GM13976 (cell line): ENCODE results near the gene RET.

Source experiments
- DNase-seq: peaks from one replicate; pipeline ENCODE4 v3.0.0; 2012; ENCODE audit warnings: low spot score
- CTCF ChIP-seq: IDR thresholded peaks from 2 replicates; pipeline ENCODE4 v1.5.1; 2012; ENCODE audit warnings: borderline replicate concordance, mild to moderate bottlenecking; ENCODE audit not compliant: insufficient read depth; ENCODE audit errors: extremely low read depth, missing control alignments, control extremely low read depth
- in situ Hi-C: fragments of 300-500 bp; cut with MboI; formaldehyde crosslinking; loops from one replicate; pipeline ENCODE4 v1.12.0; 2022; ENCODE audit warnings: low sequenced_read_pairs, mixed read lengths, inconsistent platforms; ENCODE audit not compliant: unreplicated experiment

The RET gene

GRCh38 chr10:43100366-43100765, 23.5 kb downstream of the RET start:
- in situ Hi-C loops: no loop called here
- no peak for DNase-seq

GRCh38 chr10:43102063-43102828, 25.4 kb downstream of the RET start:
- in situ Hi-C loops: no loop called here
- TF ChIP-seq CTCF: no peak
- no peak for DNase-seq

More at GRCh38 chr10:43100366-43100765, 23.5 kb downstream of the RET start:
- TF ChIP-seq CTCF: no peak

- TF ChIP-seq CTCF: peak; percentile 99
- in situ Hi-C loops: no loop called here
- peak; percentile 92 for DNase-seq
These were observed 28.5 kb downstream of the RET start for GRCh38 chr10:43105102-43105955.

GRCh38 chr10:43105956-43106229, 29.0 kb downstream of the RET start:
- in situ Hi-C loops: no loop called here
- no peak for TF ChIP-seq CTCF
- DNase-seq: no peak

GRCh38 chr10:43106256-43107091, 29.6 kb downstream of the RET start:
- DNase-seq: no peak
- TF ChIP-seq CTCF: no peak
- in situ Hi-C loops: no loop called here

GRCh38 chr10:43108951-43109350, 32.1 kb downstream of the RET start:
- TF ChIP-seq CTCF: no peak
- in situ Hi-C loops: no loop called here
- DNase-seq: no peak
